GM10266 (cell line): Measurements from ENCODE around the gene PHF20.
"Not testable (repeated sequence)": the region's sequence is repeated elsewhere in the genome, so short reads cannot be mapped to it uniquely, and the experiment has no call there.

Experiments used
- DNase-seq: peaks from one replicate; pipeline ENCODE4 v3.0.0; 2012; ENCODE audit errors: extremely low spot score
- CTCF ChIP-seq: IDR thresholded peaks from 2 replicates; pipeline ENCODE4 v1.5.1; 2012; ENCODE audit warnings: mild to moderate bottlenecking, low read depth; ENCODE audit not compliant: control insufficient read depth, insufficient read depth; ENCODE audit errors: missing control alignments

PHF20 gene

GRCh38 chr20:35929301-35929700, 157.5 kb downstream of the PHF20 start:
- TF ChIP-seq CTCF = no peak
- no peak for DNase-seq

GRCh38 chr20:35934050-35934449, 162.2 kb downstream of the PHF20 start:
- no peak for TF ChIP-seq CTCF
- DNase-seq = no peak

GRCh38 chr20:35939264-35939663, 167.4 kb downstream of the PHF20 start:
- TF ChIP-seq CTCF = no peak

GRCh38 chr20:35941620-35942019, 169.8 kb downstream of the PHF20 start:
- no peak for TF ChIP-seq CTCF
- no peak for DNase-seq

More at GRCh38 chr20:35939264-35939663, 167.4 kb downstream of the PHF20 start:
- DNase-seq = no peak

GRCh38 chr20:35942243-35942642, 170.4 kb downstream of the PHF20 start:
- no peak for DNase-seq
- no peak for TF ChIP-seq CTCF

- no peak for DNase-seq
- TF ChIP-seq CTCF = peak; percentile 43
Measured at GRCh38 chr20:35947489-35947888, 175.7 kb downstream of the PHF20 start.

- DNase-seq = no peak
- TF ChIP-seq CTCF = no peak
Measured at GRCh38 chr20:35947907-35948306, 176.1 kb downstream of the PHF20 start.

GRCh38 chr20:35950093-35950492, 178.3 kb downstream of the PHF20 start:
- DNase-seq = no peak
- no peak for TF ChIP-seq CTCF

- DNase-seq = not testable (repeated sequence)
Measured at GRCh38 chr20:35952080-35952479, 180.3 kb downstream of the PHF20 start.
